Activated effector memory CD4-positive, alpha-beta T cell treated with Interleukin-2 at 50 U/mL for 16 hours (primary cell): ENCODE measurements around the gene HYCC1.

ENCODE experiments used
- DNase-seq: peaks from one replicate; pipeline ENCODE4 v3.0.0-alpha.2; 2020

HYCC1 gene

GRCh38 chr7:23016345-23017253 is 2.7 kb upstream of the HYCC1 start:
- no peak for DNase-seq

GRCh38 chr7:23014681-23015080 is 751 bp upstream of the HYCC1 start:
- DNase-seq: no peak

- no peak for DNase-seq
Measured at GRCh38 chr7:23012908-23013714, 819 bp downstream of the HYCC1 start.

- DNase-seq: no peak
Measured at GRCh38 chr7:23012186-23012585, 1.7 kb downstream of the HYCC1 start.

GRCh38 chr7:23011222-23011924 is 2.6 kb downstream of the HYCC1 start:
- no peak for DNase-seq

- no peak for DNase-seq
Measured at GRCh38 chr7:23009303-23009702, 4.6 kb downstream of the HYCC1 start.

- DNase-seq: no peak
Measured at GRCh38 chr7:23004247-23004520, 9.7 kb downstream of the HYCC1 start.

GRCh38 chr7:23003505-23004246 is 10.3 kb downstream of the HYCC1 start:
- no peak for DNase-seq

GRCh38 chr7:23002698-23003097 is 11.2 kb downstream of the HYCC1 start:
- no peak for DNase-seq

- DNase-seq: no peak
Measured at GRCh38 chr7:23001610-23002009, 12.3 kb downstream of the HYCC1 start.

- DNase-seq: no peak
Measured at GRCh38 chr7:23000597-23001360, 13.2 kb downstream of the HYCC1 start.

- no peak for DNase-seq
Measured at GRCh38 chr7:22998519-22998896, 15.4 kb downstream of the HYCC1 start.

- no peak for DNase-seq
Measured at GRCh38 chr7:22997871-22998518, 15.9 kb downstream of the HYCC1 start.

- no peak for DNase-seq
Measured at GRCh38 chr7:22996470-22996869, 17.5 kb downstream of the HYCC1 start.

GRCh38 chr7:22995011-22995410 is 18.9 kb downstream of the HYCC1 start:
- DNase-seq: no peak

- DNase-seq: no peak
Measured at GRCh38 chr7:22992874-22993840, 20.8 kb downstream of the HYCC1 start.

GRCh38 chr7:22990588-22990949 is 23.4 kb downstream of the HYCC1 start:
- no peak for DNase-seq

- DNase-seq: no peak
Measured at GRCh38 chr7:22989643-22990587, 24.0 kb downstream of the HYCC1 start.

GRCh38 chr7:22985436-22985835 is 28.5 kb downstream of the HYCC1 start:
- no peak for DNase-seq
